Measurements from ENCODE around the gene TM4SF1. TPM values are rescaled to one million over a fixed set of nuclear protein-coding genes. Genes with fewer than 3 reads are reported as not detected.

The TM4SF1 gene
- total RNA-seq, 2 experiments from 2014 or later, result not detected

- no peak overlapping the region for H3K27ac Mint-ChIP-seq
- no peak overlapping the region for H3K4me3 Mint-ChIP-seq
- peak; percentile 36 for DNase-seq
- CTCF ChIA-PET, result interaction anchor here (0.6 to 2.0 kb wide), 5 partner anchors 8 to 222 kb away, joined by 3 to 6 read pairs (median 3); no protein-coding TSS in a partner anchor
- no peaks in the 10 kb centered on the region for H3K9me3 Mint-ChIP-seq
- H3K27me3 Mint-ChIP-seq, result peaks cover 11% of the 10 kb centered on the region
- no peaks in the 10 kb centered on the region for H3K4me1 Mint-ChIP-seq (ENCODE audit: low read depth)
- peak; percentile 69 for TF ChIP-seq CTCF (IDR thresholded peaks at IDR 0.05)
- intact Hi-C loops (cut with micrococcal nuclease), result loop anchor here (5.0 kb wide), 1 partner anchor 130 kb away; no protein-coding TSS in a partner anchor
- POLR2A ChIA-PET, result no interaction called here
- no peaks in the 10 kb centered on the region for H3K36me3 Mint-ChIP-seq (ENCODE audit: low read depth)
- peak; percentile 80 for ATAC-seq
Measured at GRCh38 chr3:149352556-149352955, 24.9 kb downstream of the TM4SF1 start.

- CTCF ChIA-PET, result interaction anchor here (0.8 to 1.9 kb wide), 4 partner anchors 9 to 224 kb away, joined by 3 to 6 read pairs (median 4); no protein-coding TSS in a partner anchor
- Mint-ChIP-seq H3K4me3 (no peak overlapping the region), H3K36me3 (ENCODE audit: low read depth) (no peaks in the 10 kb centered on the region), H3K27me3 (peaks cover 22% of the 10 kb centered on the region), H3K4me1 (ENCODE audit: low read depth) (no peaks in the 10 kb centered on the region), H3K9me3 (no peaks in the 10 kb centered on the region), H3K27ac (no peak overlapping the region)
- intact Hi-C loops (cut with micrococcal nuclease), result no loop called here
- no peak for ATAC-seq
- no peak for TF ChIP-seq CTCF (IDR thresholded peaks at IDR 0.05)
- POLR2A ChIA-PET, result no interaction called here
- no peak for DNase-seq
Measured at GRCh38 chr3:149343951-149344350, 33.5 kb downstream of the TM4SF1 start.

GRCh38 chr3:149342413-149343380 is 34.8 kb downstream of the TM4SF1 start:
- TF ChIP-seq CTCF (IDR thresholded peaks at IDR 0.05), result no peak
- no peaks in the 10 kb centered on the region for H3K36me3 Mint-ChIP-seq (ENCODE audit: low read depth)
- ChIA-PET POLR2A (no interaction called here), CTCF (interaction anchor here (1.9 kb wide), 1 partner anchor 223 kb away, joined by 4 read pairs; no protein-coding TSS in a partner anchor)
- peaks cover 18% of the 10 kb centered on the region for H3K27me3 Mint-ChIP-seq
- intact Hi-C loops (cut with micrococcal nuclease), result no loop called here
- H3K4me3 Mint-ChIP-seq, result no peak overlapping the region
- ATAC-seq (no peak), DNase-seq (no peak)
- H3K9me3 Mint-ChIP-seq, result no peaks in the 10 kb centered on the region
- no peak overlapping the region for H3K27ac Mint-ChIP-seq
- no peaks in the 10 kb centered on the region for H3K4me1 Mint-ChIP-seq (ENCODE audit: low read depth)

GRCh38 chr3:149340310-149340933 is 37.0 kb downstream of the TM4SF1 start:
- intact Hi-C loops (cut with micrococcal nuclease), result no loop called here
- H3K27me3 Mint-ChIP-seq, result peaks cover 13% of the 10 kb centered on the region
- TF ChIP-seq CTCF (IDR thresholded peaks at IDR 0.05), result no peak
- H3K36me3 Mint-ChIP-seq (ENCODE audit: low read depth), result no peaks in the 10 kb centered on the region
- no peak overlapping the region for H3K4me3 Mint-ChIP-seq
- DNase-seq (no peak), ATAC-seq (no peak)
- no peaks in the 10 kb centered on the region for H3K9me3 Mint-ChIP-seq
- H3K27ac Mint-ChIP-seq, result no peak overlapping the region
- CTCF ChIA-PET, result interaction anchor here (1.1 to 1.2 kb wide), 2 partner anchors 10 to 12 kb away, joined by 4 read pairs; no protein-coding TSS in a partner anchor
- POLR2A ChIA-PET, result no interaction called here
- no peaks in the 10 kb centered on the region for H3K4me1 Mint-ChIP-seq (ENCODE audit: low read depth)

All from activated CD8-positive, alpha-beta T cell treated with anti-CD3 and anti-CD28 coated beads for 36 hours (primary cell).